ENCODE results near the gene FOXM1. TPM values are rescaled to one million over a fixed set of nuclear protein-coding genes. Genes with fewer than 3 reads are reported as not detected.

The FOXM1 gene
- total RNA-seq, 1 experiment from 2014 or later, result 15.4 TPM

- Histone ChIP-seq H3K27ac (ENCODE audit: low read length) (no peak overlapping the region), H3K9me3 (ENCODE audit: low read length) (no peaks in the 10 kb centered on the region), H3K4me3 (ENCODE audit: low read length) (no peak overlapping the region), H4K20me1 (ENCODE audit: insufficient read depth, low read depth, low read length) (no peaks in the 10 kb centered on the region), H2AFZ (ENCODE audit: low read length) (no peak overlapping the region), H3K9me2 (replicated peaks; ENCODE audit: insufficient read depth, low read length) (no peaks in the 10 kb centered on the region), H3K4me2 (ENCODE audit: low read depth, low read length, poor library complexity, severe bottlenecking) (no peak overlapping the region), H3K9ac (ENCODE audit: low read length) (no peak overlapping the region), H3K79me2 (ENCODE audit: low read length) (no peaks in the 10 kb centered on the region), H3K36me3 (ENCODE audit: insufficient read depth, low read length) (peaks cover 5% of the 10 kb centered on the region; the same call in 1 of the 2 replicates), H3K4me1 (ENCODE audit: low read length) (no peaks in the 10 kb centered on the region), H3K27me3 (ENCODE audit: low read length) (no peaks in the 10 kb centered on the region)
- no peak for DNase-seq
Observed at GRCh38 chr12:2844786-2845185, 32.2 kb downstream of the FOXM1 start.

- H3K27ac ChIP-seq (ENCODE audit: low read length), result no peak overlapping the region
- no peak for DNase-seq
- no peaks in the 10 kb centered on the region for H3K27me3 ChIP-seq (ENCODE audit: low read length)
- no peaks in the 10 kb centered on the region for H4K20me1 ChIP-seq (ENCODE audit: insufficient read depth, low read depth, low read length)
- H3K9me2 ChIP-seq (replicated peaks; ENCODE audit: insufficient read depth, low read length), result no peaks in the 10 kb centered on the region
- H3K4me2 ChIP-seq (ENCODE audit: low read depth, low read length, poor library complexity, severe bottlenecking), result no peak overlapping the region
- peaks cover 11% of the 10 kb centered on the region; the same call in 1 of the 2 replicates for H3K36me3 ChIP-seq (ENCODE audit: insufficient read depth, low read length)
- no peak overlapping the region for H3K9ac ChIP-seq (ENCODE audit: low read length)
- H2AFZ ChIP-seq (ENCODE audit: low read length), result no peak overlapping the region
- no peaks in the 10 kb centered on the region for H3K9me3 ChIP-seq (ENCODE audit: low read length)
- H3K4me3 ChIP-seq (ENCODE audit: low read length), result no peak overlapping the region
- H3K79me2 ChIP-seq (ENCODE audit: low read length), result no peaks in the 10 kb centered on the region
- no peaks in the 10 kb centered on the region for H3K4me1 ChIP-seq (ENCODE audit: low read length)
Observed at GRCh38 chr12:2842948-2843347, 34.0 kb downstream of the FOXM1 start.

GRCh38 chr12:2841056-2841650 lies 35.8 kb downstream of the FOXM1 start:
- no peaks in the 10 kb centered on the region for H4K20me1 ChIP-seq (ENCODE audit: insufficient read depth, low read depth, low read length)
- no peak overlapping the region for H3K4me3 ChIP-seq (ENCODE audit: low read length)
- H3K27ac ChIP-seq (ENCODE audit: low read length), result no peak overlapping the region
- H3K79me2 ChIP-seq (ENCODE audit: low read length), result no peaks in the 10 kb centered on the region
- H3K9ac ChIP-seq (ENCODE audit: low read length), result no peak overlapping the region
- H2AFZ ChIP-seq (ENCODE audit: low read length), result no peak overlapping the region
- H3K4me2 ChIP-seq (ENCODE audit: low read depth, low read length, poor library complexity, severe bottlenecking), result no peak overlapping the region
- no peaks in the 10 kb centered on the region for H3K4me1 ChIP-seq (ENCODE audit: low read length)
- H3K36me3 ChIP-seq (ENCODE audit: insufficient read depth, low read length), result peaks cover 19% of the 10 kb centered on the region; the same call in 1 of the 2 replicates
- H3K27me3 ChIP-seq (ENCODE audit: low read length), result no peaks in the 10 kb centered on the region
- no peaks in the 10 kb centered on the region for H3K9me2 ChIP-seq (replicated peaks; ENCODE audit: insufficient read depth, low read length)
- H3K9me3 ChIP-seq (ENCODE audit: low read length), result no peaks in the 10 kb centered on the region
- DNase-seq, result no peak

- no peaks in the 10 kb centered on the region for H3K79me2 ChIP-seq (ENCODE audit: low read length)
Observed at GRCh38 chr12:2836574-2836973, 40.4 kb downstream of the FOXM1 start.

GRCh38 chr12:2835691-2836403 lies 41.1 kb downstream of the FOXM1 start:
- H3K79me2 ChIP-seq (ENCODE audit: low read length), result no peaks in the 10 kb centered on the region
- no peaks in the 10 kb centered on the region for H3K9me3 ChIP-seq (ENCODE audit: low read length)
- peaks cover 19% of the 10 kb centered on the region; the same call in 1 of the 2 replicates for H3K36me3 ChIP-seq (ENCODE audit: insufficient read depth, low read length)
- H3K9ac ChIP-seq (ENCODE audit: low read length), result no peak overlapping the region
- no peak overlapping the region for H3K4me3 ChIP-seq (ENCODE audit: low read length)
- no peak overlapping the region for H3K27ac ChIP-seq (ENCODE audit: low read length)
- no peaks in the 10 kb centered on the region; the same call in 1 of the 2 replicates for H3K4me1 ChIP-seq (ENCODE audit: low read length)
- H3K27me3 ChIP-seq (ENCODE audit: low read length), result no peaks in the 10 kb centered on the region
- no peak overlapping the region for H3K4me2 ChIP-seq (ENCODE audit: low read depth, low read length, poor library complexity, severe bottlenecking)
- H4K20me1 ChIP-seq (ENCODE audit: insufficient read depth, low read depth, low read length), result no peaks in the 10 kb centered on the region
- DNase-seq, result no peak
- H3K9me2 ChIP-seq (replicated peaks; ENCODE audit: insufficient read depth, low read length), result no peaks in the 10 kb centered on the region
- no peak overlapping the region for H2AFZ ChIP-seq (ENCODE audit: low read length)

More at GRCh38 chr12:2836574-2836973, 40.4 kb downstream of the FOXM1 start:
- Histone ChIP-seq H3K27ac (ENCODE audit: low read length) (no peak overlapping the region), H3K4me3 (ENCODE audit: low read length) (no peak overlapping the region), H3K4me2 (ENCODE audit: low read depth, low read length, poor library complexity, severe bottlenecking) (no peak overlapping the region), H4K20me1 (ENCODE audit: insufficient read depth, low read depth, low read length) (no peaks in the 10 kb centered on the region), H3K27me3 (ENCODE audit: low read length) (no peaks in the 10 kb centered on the region), H3K4me1 (ENCODE audit: low read length) (no peaks in the 10 kb centered on the region; the same call in 1 of the 2 replicates), H3K36me3 (ENCODE audit: insufficient read depth, low read length) (peaks cover 19% of the 10 kb centered on the region; the same call in 1 of the 2 replicates), H3K9ac (ENCODE audit: low read length) (no peak overlapping the region), H2AFZ (ENCODE audit: low read length) (no peak overlapping the region), H3K9me3 (ENCODE audit: low read length) (no peaks in the 10 kb centered on the region), H3K9me2 (replicated peaks; ENCODE audit: insufficient read depth, low read length) (no peaks in the 10 kb centered on the region)
- no peak for DNase-seq

GRCh38 chr12:2834581-2835491 lies 42.1 kb downstream of the FOXM1 start, which contains the start of gene NRIP2:
NRIP2 (minus strand) TSS chr12:2835035; CDS start chr12:2834983, 52 bp downstream.
- DNase-seq, result no peak
- no peaks in the 10 kb centered on the region for H4K20me1 ChIP-seq (ENCODE audit: insufficient read depth, low read depth, low read length)
- H3K9me2 ChIP-seq (replicated peaks; ENCODE audit: insufficient read depth, low read length), result no peaks in the 10 kb centered on the region
- H3K27ac ChIP-seq (ENCODE audit: low read length), result no peak within 1 kb of the TSS
- H3K4me1 ChIP-seq (ENCODE audit: low read length), result no peaks in the 10 kb centered on the region; the same call in 1 of the 2 replicates
- no peak within 1 kb of the TSS for H2AFZ ChIP-seq (ENCODE audit: low read length)
- H3K4me2 ChIP-seq (ENCODE audit: low read depth, low read length, poor library complexity, severe bottlenecking), result no peak within 1 kb of the TSS
- H3K4me3 ChIP-seq (ENCODE audit: low read length), result no peak within 1 kb of the TSS
- no peaks in the 10 kb centered on the region for H3K27me3 ChIP-seq (ENCODE audit: low read length)
- no peak within 1 kb of the TSS for H3K9ac ChIP-seq (ENCODE audit: low read length)
- no peaks in the 10 kb centered on the region for H3K79me2 ChIP-seq (ENCODE audit: low read length)
- H3K9me3 ChIP-seq (ENCODE audit: low read length), result no peaks in the 10 kb centered on the region
- H3K36me3 ChIP-seq (ENCODE audit: insufficient read depth, low read length), result peaks cover 19% of the 10 kb centered on the region; the same call in 1 of the 2 replicates

GRCh38 chr12:2833810-2834209 lies 43.2 kb downstream of the FOXM1 start:
- Histone ChIP-seq H3K9me2 (replicated peaks; ENCODE audit: insufficient read depth, low read length) (no peaks in the 10 kb centered on the region), H2AFZ (ENCODE audit: low read length) (no peak overlapping the region), H3K27me3 (ENCODE audit: low read length) (no peaks in the 10 kb centered on the region), H3K4me3 (ENCODE audit: low read length) (no peak overlapping the region), H3K79me2 (ENCODE audit: low read length) (no peaks in the 10 kb centered on the region), H3K4me2 (ENCODE audit: low read depth, low read length, poor library complexity, severe bottlenecking) (no peak overlapping the region), H3K9ac (ENCODE audit: low read length) (no peak overlapping the region), H4K20me1 (ENCODE audit: insufficient read depth, low read depth, low read length) (no peaks in the 10 kb centered on the region), H3K4me1 (ENCODE audit: low read length) (no peaks in the 10 kb centered on the region; the same call in 1 of the 2 replicates), H3K27ac (ENCODE audit: low read length) (no peak overlapping the region), H3K36me3 (ENCODE audit: insufficient read depth, low read length) (peaks cover 21% of the 10 kb centered on the region; the same call in 1 of the 2 replicates), H3K9me3 (ENCODE audit: low read length) (no peaks in the 10 kb centered on the region)
- DNase-seq, result no peak

All from Karpas-422 (cell line).